Activated CD4-positive, alpha-beta T cell treated with anti-CD3 and anti-CD28 coated beads for 24 hours (primary cell): ENCODE results near the gene SLC5A1.
"Not testable (repeated sequence)": the region's sequence is repeated elsewhere in the genome, so short reads cannot be mapped to it uniquely, and the experiment has no call there.

Experiments
- DNase-seq, 2 donors: peaks; one replicate each; pipeline ENCODE4 v3.0.0-alpha.2; 2020; ENCODE audit warnings: low read depth in 2 of 2

The SLC5A1 gene

GRCh38 chr22:32144496-32145274, 101.6 kb downstream of the SLC5A1 start:
- DNase-seq = no peak

GRCh38 chr22:32147128-32147527, 104.1 kb downstream of the SLC5A1 start:
- DNase-seq = not testable (repeated sequence)

- not testable (repeated sequence) for DNase-seq
Observed at GRCh38 chr22:32148372-32148771, 105.3 kb downstream of the SLC5A1 start.

- DNase-seq = not testable (repeated sequence)
Observed at GRCh38 chr22:32150647-32151046, 107.6 kb downstream of the SLC5A1 start.

- DNase-seq = not testable (repeated sequence)
Observed at GRCh38 chr22:32151641-32152040, 108.6 kb downstream of the SLC5A1 start.

- DNase-seq = not testable (repeated sequence)
Observed at GRCh38 chr22:32154727-32155126, 111.7 kb downstream of the SLC5A1 start.

- not testable (repeated sequence) for DNase-seq
Observed at GRCh38 chr22:32157632-32158031, 114.6 kb downstream of the SLC5A1 start.

- DNase-seq = no peak
Observed at GRCh38 chr22:32158712-32159533, 115.9 kb downstream of the SLC5A1 start, which contains the start of gene C22orf42. Gene C22orf42, minus strand, starts transcription at chr22:32159303. Its CDS starts 88 bp downstream, at chr22:32159215.

- DNase-seq = not testable (repeated sequence)
Observed at GRCh38 chr22:32160411-32160810, 117.3 kb downstream of the SLC5A1 start.
